Measurements from ENCODE around the gene ISLR.
"Not testable (repeated sequence)": the region's sequence is repeated elsewhere in the genome, so short reads cannot be mapped to it uniquely, and the experiment has no call there.

The ISLR gene

DNA sequence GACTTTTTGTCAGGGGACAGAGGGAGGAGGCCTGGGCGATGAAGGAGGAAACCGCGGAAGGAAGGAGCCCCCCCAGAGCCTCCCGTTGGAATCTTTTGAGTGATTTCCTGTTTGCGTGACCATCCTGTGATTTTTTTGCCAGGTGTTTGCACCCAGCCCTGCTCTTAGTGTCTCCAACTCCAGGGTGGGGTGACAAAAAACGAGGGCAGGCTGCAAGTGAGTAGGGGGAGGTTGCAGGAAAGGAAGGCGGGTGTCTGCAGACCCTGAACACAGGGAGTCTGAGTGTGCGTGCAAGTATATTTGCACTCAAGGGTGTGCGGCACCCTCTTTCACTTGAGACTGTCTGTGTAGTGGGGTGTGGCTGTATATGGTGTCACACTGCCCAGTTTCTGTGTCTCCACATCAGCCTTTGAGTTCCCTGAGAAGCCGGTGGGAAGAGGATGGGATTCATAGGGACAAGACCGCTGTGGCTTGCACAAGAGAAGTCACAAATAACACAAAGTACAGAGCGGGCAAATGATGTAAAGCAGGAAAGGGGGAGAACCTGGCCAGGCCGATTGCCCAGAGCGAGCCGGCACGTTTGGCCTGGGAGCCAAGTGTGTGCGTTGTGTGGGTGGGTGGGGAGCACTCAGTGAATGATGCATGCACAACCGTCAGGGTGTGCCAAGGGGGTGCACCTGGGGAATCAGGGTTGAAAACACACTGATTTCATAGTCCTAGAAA is 36.5 kb upstream of the ISLR start:
- FAIRE-seq (peak; percentile 40), DNase-seq (ENCODE audit: low spot score) (no peak)

DNA sequence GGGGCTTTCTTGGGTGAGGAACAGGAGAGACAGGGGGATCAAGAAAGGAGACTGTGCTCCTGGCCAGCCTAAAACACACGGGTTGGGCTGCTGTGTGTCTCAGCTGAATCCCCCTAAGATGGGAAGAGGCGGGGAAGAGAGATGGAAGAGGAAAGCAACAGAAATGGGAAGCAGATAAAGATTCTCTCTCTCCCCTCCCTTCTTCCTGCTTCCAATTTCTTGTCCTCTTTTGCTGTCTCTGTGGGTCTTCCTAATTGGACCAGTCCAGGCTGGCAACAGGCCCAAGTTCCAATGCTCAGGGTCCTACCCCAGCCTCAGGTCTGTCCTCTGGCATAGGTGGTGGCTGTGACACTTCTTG is 36.0 kb upstream of the ISLR start:
- FAIRE-seq (no peak), DNase-seq (ENCODE audit: low spot score) (no peak)

- no peak for DNase-seq (ENCODE audit: low spot score)
- no peak for FAIRE-seq
These were observed 34.9 kb upstream of the ISLR start for GRCh38 chr15:74138642-74139041.

DNA sequence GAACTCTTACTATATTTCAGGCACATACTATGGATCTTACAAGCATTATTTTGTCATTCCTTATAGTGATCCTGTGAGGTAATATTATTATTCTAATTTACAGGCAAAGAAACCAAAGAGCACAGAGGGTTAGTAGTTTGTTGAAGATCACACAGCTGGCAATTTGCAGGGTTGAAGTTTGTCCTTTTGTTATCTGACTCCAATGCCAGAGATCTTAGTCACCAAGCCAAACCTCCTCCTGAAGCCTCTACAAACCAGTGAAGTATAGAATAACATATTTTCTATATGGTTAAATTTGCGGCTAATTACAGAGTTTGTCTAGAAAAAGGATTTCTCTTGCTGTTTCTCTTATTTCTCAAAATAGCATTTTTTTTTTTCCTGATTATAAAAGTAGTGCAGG is 31.9 kb upstream of the ISLR start:
- no peak for FAIRE-seq

DNA sequence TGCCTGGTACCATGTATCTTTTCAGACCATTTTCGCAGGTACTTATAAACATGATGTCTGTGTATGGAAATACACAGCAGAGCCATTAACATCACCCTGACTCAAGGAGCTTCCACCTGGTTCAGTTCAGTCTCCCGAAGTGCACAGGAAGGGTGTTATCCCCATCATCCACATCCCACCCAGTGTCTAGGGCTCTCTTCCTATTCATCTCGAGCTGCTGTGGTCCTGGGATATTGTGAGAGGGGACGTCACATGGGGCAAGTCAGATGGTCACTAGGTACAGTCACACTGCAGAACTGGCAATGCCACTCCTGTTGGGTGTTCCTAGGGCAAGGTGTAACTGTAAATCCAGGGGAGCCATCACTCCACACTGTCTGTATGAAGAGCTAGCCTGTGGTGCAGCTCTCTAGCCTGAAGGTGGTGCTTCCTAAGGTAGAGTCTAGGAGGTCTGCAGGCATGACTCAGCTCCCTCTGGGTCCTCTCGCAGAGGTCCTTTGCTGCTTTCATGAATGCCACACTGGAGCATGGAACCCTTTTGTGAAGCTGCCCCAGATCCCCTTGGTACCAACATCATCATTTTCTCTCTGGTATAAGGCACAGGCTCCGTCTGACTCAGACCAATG is 29.2 kb upstream of the ISLR start:
- DNase-seq (ENCODE audit: low spot score) (peak; percentile 32), FAIRE-seq (peak; percentile 27)

More for the DNA sequence above, 31.9 kb upstream of the ISLR start:
- DNase-seq (ENCODE audit: low spot score): no peak

- FAIRE-seq: no peak
- DNase-seq (ENCODE audit: low spot score): no peak
These were observed 27.2 kb upstream of the ISLR start for GRCh38 chr15:74146277-74146800.

GRCh38 chr15:74147051-74147450 is 26.5 kb upstream of the ISLR start:
- DNase-seq (ENCODE audit: low spot score) (no peak), FAIRE-seq (no peak)

DNA sequence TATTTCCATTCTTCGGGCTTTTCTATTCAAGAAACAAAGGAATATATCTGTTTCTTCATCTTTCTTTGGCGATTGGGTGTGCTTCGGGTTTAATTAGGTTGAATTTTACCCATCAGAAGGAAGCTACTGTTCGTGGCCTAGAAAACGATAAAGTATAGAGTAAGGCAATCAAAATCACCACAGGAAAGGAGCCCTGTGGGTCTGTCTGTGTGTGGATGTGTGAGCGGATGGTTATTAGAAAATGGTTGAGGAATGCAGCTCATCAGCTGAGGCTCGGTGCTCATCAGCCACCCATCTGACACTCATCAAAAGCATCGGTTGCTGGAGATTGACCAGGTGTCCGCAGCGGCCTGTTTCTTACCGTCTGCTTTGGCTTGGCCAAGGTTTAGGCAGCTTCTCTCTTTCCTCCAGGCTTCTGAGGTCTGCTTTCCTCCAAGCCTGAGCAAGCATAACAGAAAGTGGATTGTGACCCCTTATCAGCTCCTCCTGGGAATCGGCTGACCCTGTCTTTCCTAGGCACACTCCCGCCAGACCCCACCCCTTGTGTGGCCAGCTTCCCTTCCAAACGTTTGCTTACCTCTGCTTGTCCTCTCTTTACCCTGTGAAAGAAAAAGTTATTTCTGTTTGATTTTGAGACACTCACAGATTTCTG is 17.6 kb upstream of the ISLR start:
- FAIRE-seq: no peak
- no peak for DNase-seq (ENCODE audit: low spot score)

- no peak for FAIRE-seq
- DNase-seq (ENCODE audit: low spot score): no peak
These were observed 16.7 kb upstream of the ISLR start for GRCh38 chr15:74156678-74157411.

DNA sequence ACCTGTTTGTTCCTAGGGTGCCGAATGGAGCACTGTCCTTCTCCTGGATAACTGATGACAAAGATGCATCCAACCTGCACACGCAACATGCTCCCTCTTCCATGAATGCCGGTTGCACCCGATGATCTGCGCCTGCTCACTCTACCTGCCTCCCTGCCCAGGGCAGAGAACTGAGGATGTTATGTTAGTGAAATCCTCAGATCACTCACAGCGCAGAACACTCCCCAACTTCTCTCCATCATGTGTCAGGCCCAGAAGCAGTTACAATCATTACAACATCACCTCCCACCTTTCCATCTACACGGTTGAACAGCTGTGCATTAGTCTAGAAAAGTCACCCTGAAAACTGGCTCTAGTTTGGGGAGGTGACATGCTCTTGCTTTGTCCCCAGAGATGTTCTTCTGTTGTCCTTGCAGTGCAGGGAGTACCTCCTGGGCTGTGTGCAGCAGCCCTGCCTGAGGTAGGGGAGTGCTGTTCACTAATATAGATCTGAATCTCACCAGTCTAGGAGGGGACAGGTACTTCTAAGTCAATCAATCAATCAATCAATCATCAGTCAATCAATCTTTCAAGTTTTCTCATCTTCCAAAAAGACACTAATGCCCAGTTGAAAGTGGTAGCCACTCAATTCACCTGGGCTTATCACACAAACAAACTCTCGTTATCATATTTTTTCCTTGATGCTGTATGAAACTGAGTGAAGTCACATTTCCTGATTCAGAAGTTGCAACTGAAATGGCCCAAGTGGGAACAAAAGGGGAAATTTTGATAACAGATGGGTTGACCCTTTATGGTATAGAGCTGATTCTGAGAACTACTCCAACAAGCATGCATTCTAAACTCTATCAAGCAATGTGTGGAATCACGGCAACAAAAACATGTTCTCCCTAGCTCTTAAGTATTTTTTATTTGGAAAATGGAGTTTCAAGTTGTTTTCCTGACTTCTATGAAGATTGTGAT is 15.4 kb upstream of the ISLR start:
- DNase-seq (ENCODE audit: low spot score) (no peak), FAIRE-seq (no peak)

DNA sequence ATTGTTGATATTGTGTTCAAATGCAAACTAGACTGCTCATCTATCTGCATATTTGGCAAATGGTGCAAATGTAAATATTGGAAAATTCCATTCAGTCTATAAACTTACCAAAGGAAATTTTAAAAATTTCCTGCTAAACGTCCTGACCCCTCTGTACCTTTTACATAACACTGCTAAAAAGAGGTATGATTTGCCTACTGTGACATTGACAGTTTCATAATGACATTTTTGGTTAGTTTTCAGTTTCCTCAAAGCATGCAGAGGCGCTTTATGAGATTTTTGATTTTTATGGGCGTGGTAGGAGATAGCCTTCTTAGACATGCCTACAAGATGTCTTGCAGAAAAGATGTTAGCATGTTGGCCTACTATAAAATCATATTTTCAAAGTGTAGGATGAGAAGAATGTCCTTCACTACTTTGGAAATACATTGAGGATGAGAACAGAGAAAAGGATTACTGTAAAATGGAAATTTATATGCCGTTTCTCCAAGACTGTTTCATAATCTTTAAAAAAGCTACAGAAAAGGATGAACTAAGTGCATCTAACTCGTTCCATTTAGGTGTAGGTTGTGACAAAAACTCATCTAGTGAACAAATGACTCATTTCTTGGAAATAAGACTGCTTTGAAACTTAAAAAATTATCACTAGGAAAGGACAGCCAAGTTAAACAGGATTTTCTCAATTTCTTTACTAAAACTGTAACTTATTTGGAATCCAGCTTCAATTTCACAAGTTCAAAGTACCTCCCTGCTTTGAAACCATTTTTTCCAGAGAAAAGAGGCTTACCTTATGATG is 14.5 kb upstream of the ISLR start:
- no peak for DNase-seq (ENCODE audit: low spot score)
- no peak for FAIRE-seq

DNA sequence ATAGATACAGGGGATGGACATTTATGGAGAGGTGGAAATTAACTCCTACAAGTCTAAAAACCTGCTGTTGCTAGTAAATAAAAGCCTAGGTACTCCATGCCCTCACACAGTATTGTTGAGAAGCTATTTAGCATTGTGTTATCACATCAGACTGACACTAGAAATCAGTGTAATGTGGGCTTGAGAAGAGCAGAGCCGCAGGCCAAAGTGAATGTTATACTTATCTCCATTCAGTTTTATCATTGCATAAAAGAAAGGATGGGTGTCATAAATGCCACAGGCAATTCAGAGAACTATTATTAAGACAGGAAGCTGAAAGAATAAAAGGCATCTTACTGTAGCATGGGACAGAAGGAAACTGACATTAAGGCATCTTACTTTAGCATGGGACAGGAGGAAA is 13.7 kb upstream of the ISLR start:
- DNase-seq (ENCODE audit: low spot score) (no peak), FAIRE-seq (no peak)

GRCh38 chr15:74160390-74160789 is 13.1 kb upstream of the ISLR start:
- not testable (repeated sequence) for FAIRE-seq; DNase-seq (ENCODE audit: low spot score)

DNA sequence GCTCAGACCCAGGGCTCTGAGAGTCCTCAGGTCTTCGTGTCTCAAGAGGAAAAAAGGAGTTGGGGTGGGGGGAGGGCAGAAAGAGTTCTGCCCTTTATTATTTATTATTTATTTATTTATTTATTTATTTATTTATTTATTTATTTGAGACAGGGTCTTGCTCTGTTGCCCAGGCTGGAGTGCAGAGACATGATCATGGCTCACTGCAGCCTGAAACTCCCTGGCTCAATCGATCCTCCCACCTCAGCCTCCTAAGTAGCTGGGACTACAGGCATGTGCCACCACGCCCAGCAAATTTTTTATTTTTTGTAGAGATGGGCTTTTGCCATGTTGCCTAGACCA is 11.3 kb upstream of the ISLR start:
- not testable (repeated sequence) for DNase-seq (ENCODE audit: low spot score); FAIRE-seq

DNA sequence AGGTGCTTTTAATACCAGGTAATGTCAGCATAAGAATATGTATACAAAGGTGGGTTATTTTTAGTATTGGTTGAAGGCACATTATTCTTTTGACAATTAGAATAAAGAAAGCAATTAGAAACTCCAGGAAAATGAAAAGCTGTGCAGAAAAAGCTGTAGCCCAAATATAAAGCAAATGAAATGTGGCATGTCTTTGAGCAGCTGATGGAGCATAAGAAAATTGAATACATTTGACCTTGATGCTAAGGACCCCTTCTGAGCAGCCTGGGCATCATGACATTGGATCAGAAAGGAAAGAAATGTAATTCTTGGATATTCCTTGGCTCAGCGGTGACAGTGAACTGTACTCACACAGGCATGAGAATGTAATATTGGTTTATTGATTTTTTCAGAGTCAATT is 8.0 kb upstream of the ISLR start:
- DNase-seq (ENCODE audit: low spot score) (no peak), FAIRE-seq (no peak)

GRCh38 chr15:74167891-74168331 is 5.6 kb upstream of the ISLR start:
- FAIRE-seq: no peak
- DNase-seq (ENCODE audit: low spot score): no peak

- DNase-seq (ENCODE audit: low spot score): no peak
These were observed 4.8 kb upstream of the ISLR start for GRCh38 chr15:74168711-74169126.

GRCh38 chr15:74170071-74170844 is 3.3 kb upstream of the ISLR start:
- no peak for DNase-seq (ENCODE audit: low spot score)
- no peak for FAIRE-seq

More at GRCh38 chr15:74168711-74169126, 4.8 kb upstream of the ISLR start:
- FAIRE-seq: no peak
